Lung microvascular endothelial cell (primary cell): Measurements from ENCODE around the gene SCART1. TPM values are rescaled to one million over a fixed set of nuclear protein-coding genes. Genes with fewer than 3 reads are reported as not detected.
"Not testable (repeated sequence)": the region's sequence is repeated elsewhere in the genome, so short reads cannot be mapped to it uniquely, and the experiment has no call there.

Experiments used
- DNase-seq, 2 donors: peaks; one replicate each; pipeline versions ENCODE4 v3.0.0 to v3.0.0-alpha.2; 2010; ENCODE audit warnings: low read depth in 2 of 2
- total RNA-seq: library from RNA; depleted of rRNA; stranded (reverse); fragments of >200 nt; gene quantifications from 2 replicates; pipeline ENCODE4 v1.2.1, GENCODE V29; 2014

SCART1 gene
- total RNA-seq, 1 donor from 2014 or later = 0.40 TPM

GRCh38 chr10:133455196-133455595, 1.5 kb downstream of the SCART1 start:
- no peak for DNase-seq

GRCh38 chr10:133455611-133456031, 1.9 kb downstream of the SCART1 start:
- DNase-seq = no peak

GRCh38 chr10:133456041-133456951, 2.6 kb downstream of the SCART1 start:
- no peak for DNase-seq

GRCh38 chr10:133457100-133457841, 3.5 kb downstream of the SCART1 start:
- no peak for DNase-seq

- DNase-seq = no peak
Observed at GRCh38 chr10:133458021-133458709, 4.4 kb downstream of the SCART1 start.

GRCh38 chr10:133458710-133459453, 5.1 kb downstream of the SCART1 start:
- peak in 1 of 2 donors; percentile 33 for DNase-seq

- DNase-seq = no peak
Observed at GRCh38 chr10:133459454-133460207, 5.9 kb downstream of the SCART1 start.

GRCh38 chr10:133460208-133460769, 6.5 kb downstream of the SCART1 start:
- DNase-seq = no peak

- no peak for DNase-seq
Observed at GRCh38 chr10:133461027-133461426, 7.3 kb downstream of the SCART1 start.

- no peak for DNase-seq
Observed at GRCh38 chr10:133461841-133462240, 8.1 kb downstream of the SCART1 start.

GRCh38 chr10:133462512-133463305, 9.0 kb downstream of the SCART1 start:
- DNase-seq = no peak

- no peak for DNase-seq
Observed at GRCh38 chr10:133464582-133465031, 10.9 kb downstream of the SCART1 start.

- DNase-seq = no peak
Observed at GRCh38 chr10:133465191-133465949, 11.6 kb downstream of the SCART1 start.

- no peak for DNase-seq
Observed at GRCh38 chr10:133465950-133466474, 12.3 kb downstream of the SCART1 start.

- no peak for DNase-seq
Observed at GRCh38 chr10:133466683-133467275, 13.0 kb downstream of the SCART1 start.

GRCh38 chr10:133467286-133467911, 13.7 kb downstream of the SCART1 start:
- no peak for DNase-seq

- not testable (repeated sequence) for DNase-seq
Observed at GRCh38 chr10:133469205-133469604, 15.5 kb downstream of the SCART1 start.
